ENCODE data around the gene EVC.

EVC gene

GRCh38 chr4:5791654-5792053, 80.7 kb downstream of the EVC start:
- no peak for DNase-seq
- Histone ChIP-seq H4K20me1 (ENCODE audit: insufficient read depth, low read length) (no peaks in the 10 kb centered on the region; the same call in 1 of the 2 replicates), H3K4me1 (ENCODE audit: low read length) (no peaks in the 10 kb centered on the region), H3K36me3 (replicated peaks; ENCODE audit: insufficient read depth, low read length) (0 out of 2 replicates have a peak, but pooled peaks cover 3% of the 10 kb centered on the region), H3K9ac (ENCODE audit: low read length) (no peak overlapping the region), H2AFZ (ENCODE audit: low read length) (no peak overlapping the region), H3K4me3 (ENCODE audit: low read length) (no peak overlapping the region), H3F3A (ENCODE audit: insufficient read depth, low read length) (no peaks in the 10 kb centered on the region), H3K27ac (ENCODE audit: low read length) (no peak overlapping the region), H3K79me2 (ENCODE audit: low read length) (no peaks in the 10 kb centered on the region), H3K9me3 (replicated peaks; ENCODE audit: insufficient read depth, low read length) (no peaks in the 10 kb centered on the region), H3K27me3 (replicated peaks; ENCODE audit: insufficient read depth, low read length) (no peaks in the 10 kb centered on the region), H3K4me2 (ENCODE audit: low read depth, low read length) (no peak overlapping the region), H3K9me2 (replicated peaks; ENCODE audit: insufficient read depth, low read length) (no peaks in the 10 kb centered on the region)
- TF ChIP-seq EZH2 (optimal IDR thresholded peaks at IDR 0.05; ENCODE audit: low read depth, low read length), result no peak
- TF ChIP-seq CTCF (IDR thresholded peaks at IDR 0.05; ENCODE audit: low read length), result no peak
- TF ChIP-seq EZH2phosphoT487 (IDR thresholded peaks at IDR 0.05; ENCODE audit: low read length), result no peak

- Histone ChIP-seq H3K9me3 (replicated peaks; ENCODE audit: insufficient read depth, low read length) (no peaks in the 10 kb centered on the region), H3K4me1 (ENCODE audit: low read length) (no peaks in the 10 kb centered on the region), H3K27me3 (replicated peaks; ENCODE audit: insufficient read depth, low read length) (no peaks in the 10 kb centered on the region), H3K4me2 (ENCODE audit: low read depth, low read length) (no peak overlapping the region), H3K9me2 (replicated peaks; ENCODE audit: insufficient read depth, low read length) (no peaks in the 10 kb centered on the region), H3K79me2 (ENCODE audit: low read length) (no peaks in the 10 kb centered on the region), H3K9ac (ENCODE audit: low read length) (no peak overlapping the region), H3K36me3 (replicated peaks; ENCODE audit: insufficient read depth, low read length) (0 out of 2 replicates have a peak, but pooled peaks cover 3% of the 10 kb centered on the region), H3K4me3 (ENCODE audit: low read length) (no peak overlapping the region), H4K20me1 (ENCODE audit: insufficient read depth, low read length) (no peaks in the 10 kb centered on the region; the same call in 1 of the 2 replicates), H3F3A (ENCODE audit: insufficient read depth, low read length) (no peaks in the 10 kb centered on the region), H2AFZ (ENCODE audit: low read length) (no peak overlapping the region), H3K27ac (ENCODE audit: low read length) (no peak overlapping the region)
- TF ChIP-seq CTCF (IDR thresholded peaks at IDR 0.05; ENCODE audit: low read length) (no peak), EZH2 (optimal IDR thresholded peaks at IDR 0.05; ENCODE audit: low read depth, low read length) (no peak), EZH2phosphoT487 (IDR thresholded peaks at IDR 0.05; ENCODE audit: low read length) (no peak)
- DNase-seq, result no peak
Observed at GRCh38 chr4:5793514-5793913, 82.5 kb downstream of the EVC start.

- Histone ChIP-seq H3K9me3 (replicated peaks; ENCODE audit: insufficient read depth, low read length) (no peaks in the 10 kb centered on the region), H3K9ac (ENCODE audit: low read length) (no peak overlapping the region), H3K27ac (ENCODE audit: low read length) (no peak overlapping the region), H4K20me1 (ENCODE audit: insufficient read depth, low read length) (no peaks in the 10 kb centered on the region; the same call in 1 of the 2 replicates), H3K36me3 (replicated peaks; ENCODE audit: insufficient read depth, low read length) (0 out of 2 replicates have a peak, but pooled peaks cover 3% of the 10 kb centered on the region), H3K27me3 (replicated peaks; ENCODE audit: insufficient read depth, low read length) (no peaks in the 10 kb centered on the region), H3K9me2 (replicated peaks; ENCODE audit: insufficient read depth, low read length) (no peaks in the 10 kb centered on the region), H2AFZ (ENCODE audit: low read length) (no peak overlapping the region), H3K4me2 (ENCODE audit: low read depth, low read length) (no peak overlapping the region), H3K79me2 (ENCODE audit: low read length) (no peaks in the 10 kb centered on the region), H3F3A (ENCODE audit: insufficient read depth, low read length) (no peaks in the 10 kb centered on the region), H3K4me1 (ENCODE audit: low read length) (no peaks in the 10 kb centered on the region), H3K4me3 (ENCODE audit: low read length) (no peak overlapping the region)
- TF ChIP-seq CTCF (IDR thresholded peaks at IDR 0.05; ENCODE audit: low read length) (no peak), EZH2phosphoT487 (IDR thresholded peaks at IDR 0.05; ENCODE audit: low read length) (no peak), EZH2 (optimal IDR thresholded peaks at IDR 0.05; ENCODE audit: low read depth, low read length) (no peak)
- DNase-seq, result no peak
Observed at GRCh38 chr4:5795580-5795979, 84.6 kb downstream of the EVC start.

Data from MM.1S (cell line).